ENCODE data around the gene ISCA2. TPM values are rescaled to one million over a fixed set of nuclear protein-coding genes. Genes with fewer than 3 reads are reported as not detected.

ISCA2 gene
- total RNA-seq, 1 experiment from 2014 or later = 45.3 TPM

- H3K27me3 ChIP-seq (ENCODE audit: control insufficient read depth, insufficient read depth, low read length) = 0 out of 2 replicates have a peak, but pooled peaks cover 1% of the 10 kb centered on the region
- H3K36me3 ChIP-seq (replicated peaks; ENCODE audit: control insufficient read depth, insufficient read depth, low read length) = no peaks in the 10 kb centered on the region
- no peak overlapping the region for H3K4me3 ChIP-seq (ENCODE audit: insufficient read depth, low read depth, low read length)
- peak; percentile 47 for DNase-seq
Measured at GRCh38 chr14:74508844-74509428, 15.4 kb downstream of the ISCA2 start.

GRCh38 chr14:74509587-74510222 is 16.1 kb downstream of the ISCA2 start:
- no peak for DNase-seq
- no peak overlapping the region for H3K4me3 ChIP-seq (ENCODE audit: insufficient read depth, low read depth, low read length)
- H3K27me3 ChIP-seq (ENCODE audit: control insufficient read depth, insufficient read depth, low read length) = 0 out of 2 replicates have a peak, but pooled peaks cover 1% of the 10 kb centered on the region
- no peaks in the 10 kb centered on the region for H3K36me3 ChIP-seq (replicated peaks; ENCODE audit: control insufficient read depth, insufficient read depth, low read length)

- Histone ChIP-seq H3K4me3 (ENCODE audit: insufficient read depth, low read depth, low read length) (no peak overlapping the region), H3K36me3 (replicated peaks; ENCODE audit: control insufficient read depth, insufficient read depth, low read length) (no peaks in the 10 kb centered on the region), H3K27me3 (ENCODE audit: control insufficient read depth, insufficient read depth, low read length) (0 out of 2 replicates have a peak, but pooled peaks cover 1% of the 10 kb centered on the region)
- DNase-seq = peak; percentile 56
Measured at GRCh38 chr14:74510223-74510931, 16.8 kb downstream of the ISCA2 start.

GRCh38 chr14:74510959-74511409 is 17.4 kb downstream of the ISCA2 start:
- DNase-seq = no peak

GRCh38 chr14:74511966-74512830 is 18.6 kb downstream of the ISCA2 start:
- H3K27me3 ChIP-seq (ENCODE audit: control insufficient read depth, insufficient read depth, low read length) = 0 out of 2 replicates have a peak, but pooled peaks cover 1% of the 10 kb centered on the region
- no peaks in the 10 kb centered on the region for H3K36me3 ChIP-seq (replicated peaks; ENCODE audit: control insufficient read depth, insufficient read depth, low read length)
- H3K4me3 ChIP-seq (ENCODE audit: insufficient read depth, low read depth, low read length) = no peak overlapping the region
- no peak for DNase-seq

More at GRCh38 chr14:74510959-74511409, 17.4 kb downstream of the ISCA2 start:
- Histone ChIP-seq H3K4me3 (ENCODE audit: insufficient read depth, low read depth, low read length) (no peak overlapping the region), H3K27me3 (ENCODE audit: control insufficient read depth, insufficient read depth, low read length) (0 out of 2 replicates have a peak, but pooled peaks cover 1% of the 10 kb centered on the region), H3K36me3 (replicated peaks; ENCODE audit: control insufficient read depth, insufficient read depth, low read length) (no peaks in the 10 kb centered on the region)

- no peaks in the 10 kb centered on the region for H3K36me3 ChIP-seq (replicated peaks; ENCODE audit: control insufficient read depth, insufficient read depth, low read length)
- DNase-seq = peak; percentile 48
- H3K27me3 ChIP-seq (ENCODE audit: control insufficient read depth, insufficient read depth, low read length) = no peaks in the 10 kb centered on the region
- H3K4me3 ChIP-seq (ENCODE audit: insufficient read depth, low read depth, low read length) = no peak overlapping the region
Measured at GRCh38 chr14:74514471-74514941, 20.9 kb downstream of the ISCA2 start.

GRCh38 chr14:74515891-74516412 is 22.4 kb downstream of the ISCA2 start:
- Histone ChIP-seq H3K4me3 (ENCODE audit: insufficient read depth, low read depth, low read length) (no peak overlapping the region), H3K36me3 (replicated peaks; ENCODE audit: control insufficient read depth, insufficient read depth, low read length) (no peaks in the 10 kb centered on the region), H3K27me3 (ENCODE audit: control insufficient read depth, insufficient read depth, low read length) (no peaks in the 10 kb centered on the region)
- no peak for DNase-seq

GRCh38 chr14:74516451-74517160 is 23.0 kb downstream of the ISCA2 start:
- H3K36me3 ChIP-seq (replicated peaks; ENCODE audit: control insufficient read depth, insufficient read depth, low read length) = no peaks in the 10 kb centered on the region
- H3K27me3 ChIP-seq (ENCODE audit: control insufficient read depth, insufficient read depth, low read length) = no peaks in the 10 kb centered on the region
- peak; percentile 82 for DNase-seq
- no peak overlapping the region for H3K4me3 ChIP-seq (ENCODE audit: insufficient read depth, low read depth, low read length)

- H3K4me3 ChIP-seq (ENCODE audit: insufficient read depth, low read depth, low read length) = no peak overlapping the region
- DNase-seq = no peak
- no peaks in the 10 kb centered on the region for H3K36me3 ChIP-seq (replicated peaks; ENCODE audit: control insufficient read depth, insufficient read depth, low read length)
- H3K27me3 ChIP-seq (ENCODE audit: control insufficient read depth, insufficient read depth, low read length) = no peaks in the 10 kb centered on the region
Measured at GRCh38 chr14:74517731-74518130, 24.2 kb downstream of the ISCA2 start.

GRCh38 chr14:74518221-74518620 is 24.7 kb downstream of the ISCA2 start:
- no peak for DNase-seq
- Histone ChIP-seq H3K27me3 (ENCODE audit: control insufficient read depth, insufficient read depth, low read length) (no peaks in the 10 kb centered on the region), H3K36me3 (replicated peaks; ENCODE audit: control insufficient read depth, insufficient read depth, low read length) (no peaks in the 10 kb centered on the region), H3K4me3 (ENCODE audit: insufficient read depth, low read depth, low read length) (no peak overlapping the region)

- no peak overlapping the region for H3K4me3 ChIP-seq (ENCODE audit: insufficient read depth, low read depth, low read length)
- no peaks in the 10 kb centered on the region for H3K27me3 ChIP-seq (ENCODE audit: control insufficient read depth, insufficient read depth, low read length)
- DNase-seq = peak; percentile 42
- H3K36me3 ChIP-seq (replicated peaks; ENCODE audit: control insufficient read depth, insufficient read depth, low read length) = no peaks in the 10 kb centered on the region
Measured at GRCh38 chr14:74519316-74520074, 25.9 kb downstream of the ISCA2 start.

- Histone ChIP-seq H3K27me3 (ENCODE audit: control insufficient read depth, insufficient read depth, low read length) (no peaks in the 10 kb centered on the region), H3K36me3 (replicated peaks; ENCODE audit: control insufficient read depth, insufficient read depth, low read length) (no peaks in the 10 kb centered on the region), H3K4me3 (ENCODE audit: insufficient read depth, low read depth, low read length) (no peak overlapping the region)
- no peak for DNase-seq
Measured at GRCh38 chr14:74521756-74522155, 28.2 kb downstream of the ISCA2 start.

- H3K27me3 ChIP-seq (ENCODE audit: control insufficient read depth, insufficient read depth, low read length) = no peaks in the 10 kb centered on the region
- H3K4me3 ChIP-seq (ENCODE audit: insufficient read depth, low read depth, low read length) = no peak overlapping the region
- DNase-seq = no peak
- no peaks in the 10 kb centered on the region for H3K36me3 ChIP-seq (replicated peaks; ENCODE audit: control insufficient read depth, insufficient read depth, low read length)
Measured at GRCh38 chr14:74522740-74523139, 29.2 kb downstream of the ISCA2 start.

Measured in H7 (cell line).